Stimulated activated CD4-positive, alpha-beta T cell treated with anti-CD3 and anti-CD28 coated beads, Interleukin-12 subunit alpha, Interleukin-12 subunit beta, amount 100 ng/mL, for 4 hours (primary cell): ENCODE results near the gene UBAP1L.
A peak's percentile ranks its signal among the peaks of the same experiment; 100 is the strongest.
"Not testable (repeated sequence)": the region's sequence is repeated elsewhere in the genome, so short reads cannot be mapped to it uniquely, and the experiment has no call there.

Experiments
- DNase-seq: peaks from one replicate; pipeline ENCODE4 v3.0.0-alpha.2; 2020

The UBAP1L gene

GRCh38 chr15:65062061-65062460 is 52.9 kb downstream of the UBAP1L start:
- no peak for DNase-seq

- no peak for DNase-seq
Observed at GRCh38 chr15:65060641-65061397, 54.2 kb downstream of the UBAP1L start.

- DNase-seq, result no peak
Observed at GRCh38 chr15:65059931-65060596, 54.9 kb downstream of the UBAP1L start.

- DNase-seq, result no peak
Observed at GRCh38 chr15:65059369-65059750, 55.6 kb downstream of the UBAP1L start.

- no peak for DNase-seq
Observed at GRCh38 chr15:65058394-65059368, 56.3 kb downstream of the UBAP1L start.

GRCh38 chr15:65057549-65057940 is 57.5 kb downstream of the UBAP1L start:
- DNase-seq, result no peak

GRCh38 chr15:65056868-65057548 is 58.0 kb downstream of the UBAP1L start:
- DNase-seq, result no peak

- no peak for DNase-seq
Observed at GRCh38 chr15:65056106-65056505, 58.9 kb downstream of the UBAP1L start.

GRCh38 chr15:65055201-65055870 is 59.7 kb downstream of the UBAP1L start:
- DNase-seq, result no peak

GRCh38 chr15:65054333-65055200 is 60.4 kb downstream of the UBAP1L start:
- DNase-seq, result peak; percentile 46

GRCh38 chr15:65052956-65053355 is 62.0 kb downstream of the UBAP1L start:
- DNase-seq, result no peak

GRCh38 chr15:65051266-65051665 is 63.7 kb downstream of the UBAP1L start:
- DNase-seq, result no peak

- DNase-seq, result no peak
Observed at GRCh38 chr15:65050270-65050669, 64.7 kb downstream of the UBAP1L start.

- peak; percentile 86 for DNase-seq
Observed at GRCh38 chr15:65049418-65049840, 65.6 kb downstream of the UBAP1L start.

- DNase-seq, result no peak
Observed at GRCh38 chr15:65048241-65048640, 66.8 kb downstream of the UBAP1L start.

GRCh38 chr15:65044724-65045481 is 70.1 kb downstream of the UBAP1L start, which contains the start of gene SLC51B:
SLC51B (plus strand) TSS chr15:65045387; CDS start chr15:65050005, 4,618 bp downstream.
- DNase-seq, result no peak

GRCh38 chr15:65044218-65044617 is 70.8 kb downstream of the UBAP1L start:
- DNase-seq, result not testable (repeated sequence)

GRCh38 chr15:65042776-65043327 is 72.1 kb downstream of the UBAP1L start:
- no peak for DNase-seq
